GM12874 (cell line): Measurements from ENCODE around the gene CHMP4B.
A peak's percentile ranks its signal among the peaks of the same experiment; 100 is the strongest.

ENCODE experiments used
- TF ChIP-seq, protein P1 (sequence below): IDR thresholded peaks from 2 replicates; pipeline ENCODE4 v1.5.1; 2011; ENCODE audit warnings: low read depth, mild to moderate bottlenecking, control low read depth, low read length, moderate library complexity; ENCODE audit not compliant: insufficient read depth

The CHMP4B gene

DNA sequence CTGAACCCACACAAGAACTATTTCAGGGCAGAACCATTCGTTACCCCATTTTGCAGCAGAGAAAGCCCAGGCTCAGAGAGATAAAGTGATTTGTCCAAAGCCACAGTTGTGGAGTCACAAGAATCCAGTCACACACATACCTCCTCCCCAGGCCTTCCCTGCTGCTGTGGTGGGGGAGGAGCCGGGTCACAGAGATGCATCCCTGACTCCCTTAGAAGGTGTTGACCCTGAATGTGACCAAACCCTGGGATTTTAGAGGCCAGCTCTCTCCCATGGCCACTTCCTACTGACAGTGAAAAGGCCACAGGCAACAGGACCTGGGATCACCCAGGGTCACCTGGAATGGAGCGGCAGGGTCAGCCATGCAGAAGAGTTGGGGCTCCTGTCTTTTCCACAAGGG, 48.6 kb downstream of the CHMP4B start:
- TF ChIP-seq, protein P1, sequence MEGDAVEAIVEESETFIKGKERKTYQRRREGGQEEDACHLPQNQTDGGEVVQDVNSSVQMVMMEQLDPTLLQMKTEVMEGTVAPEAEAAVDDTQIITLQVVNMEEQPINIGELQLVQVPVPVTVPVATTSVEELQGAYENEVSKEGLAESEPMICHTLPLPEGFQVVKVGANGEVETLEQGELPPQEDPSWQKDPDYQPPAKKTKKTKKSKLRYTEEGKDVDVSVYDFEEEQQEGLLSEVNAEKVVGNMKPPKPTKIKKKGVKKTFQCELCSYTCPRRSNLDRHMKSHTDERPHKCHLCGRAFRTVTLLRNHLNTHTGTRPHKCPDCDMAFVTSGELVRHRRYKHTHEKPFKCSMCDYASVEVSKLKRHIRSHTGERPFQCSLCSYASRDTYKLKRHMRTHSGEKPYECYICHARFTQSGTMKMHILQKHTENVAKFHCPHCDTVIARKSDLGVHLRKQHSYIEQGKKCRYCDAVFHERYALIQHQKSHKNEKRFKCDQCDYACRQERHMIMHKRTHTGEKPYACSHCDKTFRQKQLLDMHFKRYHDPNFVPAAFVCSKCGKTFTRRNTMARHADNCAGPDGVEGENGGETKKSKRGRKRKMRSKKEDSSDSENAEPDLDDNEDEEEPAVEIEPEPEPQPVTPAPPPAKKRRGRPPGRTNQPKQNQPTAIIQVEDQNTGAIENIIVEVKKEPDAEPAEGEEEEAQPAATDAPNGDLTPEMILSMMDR, result no peak

- TF ChIP-seq, protein P1, result no peak
These were observed 50.3 kb downstream of the CHMP4B start for GRCh38 chr20:33861458-33861857.

GRCh38 chr20:33862709-33863403, 51.7 kb downstream of the CHMP4B start:
- TF ChIP-seq, protein P1, result peak; percentile 90

- TF ChIP-seq, protein P1, result no peak
These were observed 52.5 kb downstream of the CHMP4B start for GRCh38 chr20:33863440-33864323.

DNA sequence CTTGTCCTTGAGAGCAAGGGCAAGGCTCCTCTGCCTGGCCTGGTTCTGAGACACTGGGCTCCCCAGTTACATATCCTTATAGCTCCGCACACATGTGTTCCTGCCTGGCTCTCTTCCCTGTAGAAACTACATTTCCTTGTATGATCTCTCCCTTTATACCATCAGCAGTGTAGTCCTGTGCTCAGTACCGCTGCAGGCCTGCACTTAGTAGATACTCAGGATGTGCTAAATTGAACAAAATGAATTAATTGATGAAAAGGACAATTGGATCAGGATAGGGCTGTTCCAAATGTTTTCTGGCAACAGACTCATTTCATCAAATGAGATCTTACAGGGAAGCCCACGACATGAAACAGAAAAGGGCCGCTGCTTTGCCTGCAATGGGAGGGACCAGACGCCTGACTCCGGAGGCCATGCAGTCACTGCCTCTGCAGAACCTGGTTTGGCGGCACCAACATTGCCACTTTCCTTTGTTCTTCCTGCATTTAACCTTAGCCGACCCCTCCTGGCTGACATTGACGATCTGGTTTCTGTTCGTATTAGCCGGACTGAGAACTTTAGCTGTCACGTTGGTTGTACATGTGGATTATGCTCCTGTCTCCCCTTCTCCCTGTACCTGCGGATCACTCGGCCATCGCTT, 53.3 kb downstream of the CHMP4B start:
- TF ChIP-seq, protein P1, result no peak

DNA sequence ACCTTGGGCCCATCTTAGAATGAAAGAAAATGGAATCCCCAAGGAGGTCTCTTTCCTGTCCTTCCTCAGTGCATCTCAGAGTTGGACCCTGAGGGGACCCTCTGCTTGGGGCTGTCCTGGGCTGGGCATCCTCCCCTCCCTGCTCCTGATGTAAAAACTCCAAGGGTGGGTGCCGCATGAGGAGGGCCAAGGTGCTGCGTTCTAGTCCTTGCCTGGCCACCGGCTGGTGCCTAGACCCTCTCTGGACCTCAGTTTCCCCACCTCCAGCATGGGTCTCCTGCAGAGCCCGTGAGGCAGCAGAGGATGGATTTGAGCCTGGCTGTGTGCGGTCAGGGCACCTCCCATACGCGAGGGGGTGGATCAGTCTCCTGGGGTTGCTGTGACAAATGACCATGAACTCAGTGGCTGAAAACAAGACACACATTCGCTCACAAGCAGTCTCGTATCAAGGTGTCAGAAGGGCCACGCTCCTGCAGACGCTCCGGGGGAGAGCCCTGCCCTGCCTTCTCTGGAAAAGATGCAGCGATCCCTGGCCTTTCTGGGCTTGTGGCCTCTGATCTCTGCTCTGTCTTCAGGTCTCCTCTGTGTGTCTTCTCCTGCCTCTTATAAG, 54.7 kb downstream of the CHMP4B start:
- TF ChIP-seq, protein P1, result no peak

GRCh38 chr20:33866398-33867100, 55.4 kb downstream of the CHMP4B start:
- TF ChIP-seq, protein P1, result no peak
